WTC11 (cell line): ENCODE results near the gene MSL3B.

ENCODE experiments used
- ATAC-seq: fragments of 200-7000 bp; cut with Tn5 transposase; 2 replicates; pipeline ENCODE4 v1.10.0; 2021; ENCODE audit warnings: mild to moderate bottlenecking, moderate library complexity
- CTCF ChIA-PET: fragments of 300-600 bp; sonication (Branson Sonifier 250); formaldehyde crosslinking; loops from one replicate; lab custom pipeline; 2021; ENCODE audit warnings: antibody characterized with exemption; lab: Charles Lee
- POLR2A ChIA-PET: fragments of 350-600 bp; sonication (Branson Sonifier 250); formaldehyde crosslinking; loops from one replicate; lab custom pipeline; 2021; ENCODE audit warnings: antibody characterized with exemption; lab: Charles Lee
- DNase-seq: peaks from one replicate; pipeline ENCODE4 v3.0.0; 2021; ENCODE audit warnings: low spot score
- H3K27ac Mint-ChIP-seq: 2 replicates; pipeline ENCODE4 v1.8.0; 2021; ENCODE audit warnings: mixed read lengths
- H3K27me3 Mint-ChIP-seq: 2 replicates; pipeline ENCODE4 v1.8.0; 2021; ENCODE audit warnings: low read depth, mild to moderate bottlenecking, moderate library complexity, mixed read lengths
- H3K36me3 Mint-ChIP-seq: 2 replicates; pipeline ENCODE4 v1.8.0; 2021; ENCODE audit warnings: mixed read lengths
- H3K4me1 Mint-ChIP-seq: 2 replicates; pipeline ENCODE4 v1.8.0; 2022; ENCODE audit warnings: mixed read lengths
- H3K4me3 Mint-ChIP-seq: 2 replicates; pipeline ENCODE4 v1.8.0; 2021; ENCODE audit warnings: mild to moderate bottlenecking, moderate library complexity, mixed read lengths
- H3K9me3 Mint-ChIP-seq: 2 replicates; pipeline ENCODE4 v1.8.0; 2021; ENCODE audit warnings: mixed read lengths
- ATF1 ChIP-seq: sonication (generic); formaldehyde crosslinking; IDR thresholded peaks from 2 replicates; pipeline ENCODE4 v1.8.1; 2023; ENCODE audit warnings: mild to moderate bottlenecking, moderate library complexity, missing genetic modification reagents
- E2F5 ChIP-seq: sonication (generic); formaldehyde crosslinking; IDR thresholded peaks from 2 replicates; pipeline ENCODE4 v1.8.1; 2022; ENCODE audit warnings: mild to moderate bottlenecking, moderate library complexity, missing genetic modification reagents
- ETV6 ChIP-seq: sonication (generic); formaldehyde crosslinking; IDR thresholded peaks from 2 replicates; pipeline ENCODE4 v1.8.1; 2022; ENCODE audit warnings: mild to moderate bottlenecking, missing genetic modification reagents
- IRF1 ChIP-seq: sonication (generic); formaldehyde crosslinking; IDR thresholded peaks from 2 replicates; pipeline ENCODE4 v1.8.0; 2023; ENCODE audit warnings: missing genetic modification reagents
- MXD4 ChIP-seq: fragments of 250-450 bp; sonication (Bioruptor Pico); IDR thresholded peaks from 2 replicates; pipeline ENCODE4 v1.8.0; 2021; ENCODE audit warnings: mild to moderate bottlenecking, moderate library complexity, borderline replicate concordance
- PRDM15 ChIP-seq: sonication (generic); formaldehyde crosslinking; IDR thresholded peaks from 2 replicates; pipeline ENCODE4 v1.8.0; 2022; ENCODE audit warnings: missing genetic modification reagents
- USF1 ChIP-seq: sonication (generic); formaldehyde crosslinking; IDR thresholded peaks from 2 replicates; pipeline ENCODE4 v1.8.0; 2022; ENCODE audit warnings: mild to moderate bottlenecking, missing genetic modification reagents
- ZNF138 ChIP-seq: sonication (generic); formaldehyde crosslinking; conservative IDR thresholded peaks from 2 replicates; pipeline ENCODE4 v1.8.1; 2022; ENCODE audit warnings: mild to moderate bottlenecking, moderate library complexity, missing genetic modification reagents
- ZNF219 ChIP-seq: sonication (generic); formaldehyde crosslinking; IDR thresholded peaks from 2 replicates; pipeline ENCODE4 v1.8.0; 2023; ENCODE audit warnings: missing genetic modification reagents, mild to moderate bottlenecking, borderline replicate concordance
- ZNF671 ChIP-seq: fragments of 250-450 bp; sonication (Bioruptor Pico); IDR thresholded peaks from 2 replicates; pipeline ENCODE4 v1.8.0; 2021; ENCODE audit warnings: mild to moderate bottlenecking
- ZSCAN18 ChIP-seq: fragments of 250-450 bp; sonication (Bioruptor Pico); IDR thresholded peaks from 2 replicates; pipeline ENCODE4 v2.1.2; 2022; ENCODE audit warnings: mild to moderate bottlenecking, moderate library complexity
- TF ChIP-seq, protein P1 (sequence below): sonication (generic); formaldehyde crosslinking; IDR thresholded peaks from 2 replicates; pipeline ENCODE4 v1.8.0; 2023; ENCODE audit warnings: missing genetic modification reagents, mild to moderate bottlenecking, borderline replicate concordance

The MSL3B gene

DNA sequence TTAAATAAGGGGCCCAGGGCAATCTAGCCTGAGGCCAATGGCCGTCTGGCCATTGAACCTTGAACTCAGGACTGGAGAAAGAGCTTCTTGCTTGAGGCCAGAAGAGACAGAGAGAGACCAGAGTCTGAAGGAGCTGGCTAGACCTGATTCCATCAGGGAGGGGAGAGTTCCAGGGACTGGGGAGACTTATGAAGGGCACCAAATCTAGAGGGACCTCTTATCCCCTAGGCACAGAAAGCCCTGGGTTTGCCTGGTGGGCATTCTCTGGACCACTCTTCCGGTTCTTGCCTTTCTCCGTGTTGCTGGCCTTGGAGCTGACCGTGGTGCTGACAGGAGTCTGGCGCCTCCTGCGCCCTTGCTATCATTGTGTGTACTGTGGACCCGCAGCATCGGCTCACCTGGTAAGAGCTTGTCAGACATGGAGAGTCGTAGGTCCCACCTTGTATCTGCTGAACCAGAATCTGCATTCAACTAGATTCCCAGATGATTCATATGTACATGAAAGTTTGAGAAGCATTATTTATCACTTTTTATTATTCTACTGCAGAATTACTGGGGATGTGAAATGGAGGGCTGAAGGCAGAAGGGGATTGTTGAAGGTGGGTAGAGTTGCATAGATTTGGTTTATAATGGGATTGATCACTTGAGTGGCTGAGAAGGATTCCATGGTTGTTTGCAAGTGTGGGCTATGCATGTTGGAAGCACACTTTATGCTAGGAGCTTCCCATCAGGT is 44.7 kb upstream of the MSL3B start (continued):
- peak; percentile 41; the same call in 1 of the 2 replicates for TF ChIP-seq IRF1 (CRISPR knock-in tag)
- TF ChIP-seq ETV6: 0 out of 2 replicates have a peak, but pooled peaks have one; percentile 42
- TF ChIP-seq PRDM15: peak; percentile 92
- 0 out of 2 replicates have a peak, but pooled peaks have one; percentile 69 for TF ChIP-seq ZNF138 (CRISPR knock-in tag)
- TF ChIP-seq ZSCAN18: no peak

DNA sequence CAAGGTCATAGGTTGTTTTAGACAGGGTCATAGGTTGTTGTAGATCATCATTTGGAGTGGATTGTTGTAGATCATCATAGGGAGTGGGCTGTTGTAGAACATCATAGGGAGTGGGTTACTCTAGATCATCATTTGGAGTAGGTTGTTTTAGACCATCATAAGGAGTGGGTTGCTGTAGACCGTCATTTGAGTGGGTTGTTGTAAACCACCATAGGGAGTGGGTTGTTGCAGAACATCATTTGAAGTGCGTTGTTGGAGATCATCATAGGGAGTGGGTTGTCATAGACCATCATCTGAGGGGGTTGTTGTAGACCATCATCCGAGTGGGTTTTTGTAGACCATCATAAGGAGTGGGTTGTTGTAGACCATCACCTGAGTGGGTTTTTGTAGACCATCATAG is 39.4 kb upstream of the MSL3B start:
- ATAC-seq (no peak), DNase-seq (no peak)
- Mint-ChIP-seq H3K4me1 (no peaks in the 10 kb centered on the region), H3K4me3 (no peak overlapping the region)
- TF ChIP-seq USF1 (CRISPR knock-in tag): no peak
- TF ChIP-seq, protein P1, sequence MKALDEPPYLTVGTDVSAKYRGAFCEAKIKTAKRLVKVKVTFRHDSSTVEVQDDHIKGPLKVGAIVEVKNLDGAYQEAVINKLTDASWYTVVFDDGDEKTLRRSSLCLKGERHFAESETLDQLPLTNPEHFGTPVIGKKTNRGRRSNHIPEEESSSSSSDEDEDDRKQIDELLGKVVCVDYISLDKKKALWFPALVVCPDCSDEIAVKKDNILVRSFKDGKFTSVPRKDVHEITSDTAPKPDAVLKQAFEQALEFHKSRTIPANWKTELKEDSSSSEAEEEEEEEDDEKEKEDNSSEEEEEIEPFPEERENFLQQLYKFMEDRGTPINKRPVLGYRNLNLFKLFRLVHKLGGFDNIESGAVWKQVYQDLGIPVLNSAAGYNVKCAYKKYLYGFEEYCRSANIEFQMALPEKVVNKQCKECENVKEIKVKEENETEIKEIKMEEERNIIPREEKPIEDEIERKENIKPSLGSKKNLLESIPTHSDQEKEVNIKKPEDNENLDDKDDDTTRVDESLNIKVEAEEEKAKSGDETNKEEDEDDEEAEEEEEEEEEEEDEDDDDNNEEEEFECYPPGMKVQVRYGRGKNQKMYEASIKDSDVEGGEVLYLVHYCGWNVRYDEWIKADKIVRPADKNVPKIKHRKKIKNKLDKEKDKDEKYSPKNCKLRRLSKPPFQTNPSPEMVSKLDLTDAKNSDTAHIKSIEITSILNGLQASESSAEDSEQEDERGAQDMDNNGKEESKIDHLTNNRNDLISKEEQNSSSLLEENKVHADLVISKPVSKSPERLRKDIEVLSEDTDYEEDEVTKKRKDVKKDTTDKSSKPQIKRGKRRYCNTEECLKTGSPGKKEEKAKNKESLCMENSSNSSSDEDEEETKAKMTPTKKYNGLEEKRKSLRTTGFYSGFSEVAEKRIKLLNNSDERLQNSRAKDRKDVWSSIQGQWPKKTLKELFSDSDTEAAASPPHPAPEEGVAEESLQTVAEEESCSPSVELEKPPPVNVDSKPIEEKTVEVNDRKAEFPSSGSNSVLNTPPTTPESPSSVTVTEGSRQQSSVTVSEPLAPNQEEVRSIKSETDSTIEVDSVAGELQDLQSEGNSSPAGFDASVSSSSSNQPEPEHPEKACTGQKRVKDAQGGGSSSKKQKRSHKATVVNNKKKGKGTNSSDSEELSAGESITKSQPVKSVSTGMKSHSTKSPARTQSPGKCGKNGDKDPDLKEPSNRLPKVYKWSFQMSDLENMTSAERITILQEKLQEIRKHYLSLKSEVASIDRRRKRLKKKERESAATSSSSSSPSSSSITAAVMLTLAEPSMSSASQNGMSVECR: no peak
- TF ChIP-seq ZNF671: no peak
- TF ChIP-seq ZNF138 (CRISPR knock-in tag): no peak
- TF ChIP-seq ZNF219: no peak
- no peak for TF ChIP-seq MXD4 (CRISPR knock-in tag)
- no peak for TF ChIP-seq ATF1 (CRISPR knock-in tag)
- TF ChIP-seq E2F5 (CRISPR knock-in tag): no peak
- TF ChIP-seq, all 79 proteins: peak for 0
- no peaks in the 10 kb centered on the region for H3K36me3 Mint-ChIP-seq
- H3K27ac Mint-ChIP-seq: no peak overlapping the region
- ChIA-PET POLR2A (no interaction called here), CTCF (no interaction called here)
- H3K27me3 Mint-ChIP-seq: peaks cover 25% of the 10 kb centered on the region
- peaks cover 35% of the 10 kb centered on the region for H3K9me3 Mint-ChIP-seq
